IMR-90 (cell line): ENCODE results near the gene ST7.

Experiments used
- BHLHE40 ChIP-seq: fragments of 150-350 bp; IDR thresholded peaks from 2 replicates; pipeline ENCODE4 v1.6.1; 2016; ENCODE audit warnings: mild to moderate bottlenecking, low read depth, low read length
- CEBPB ChIP-seq: IDR thresholded peaks from 2 replicates; pipeline ENCODE4 v1.6.1; 2012; ENCODE audit warnings: low read depth, low read length, improper control_type of control experiment
- MAFK ChIP-seq: IDR thresholded peaks from 2 replicates; pipeline ENCODE4 v1.6.1; 2012; ENCODE audit warnings: low read depth, low read length, improper control_type of control experiment
- MAZ ChIP-seq: IDR thresholded peaks from 2 replicates; pipeline ENCODE4 v1.6.1; 2012; ENCODE audit warnings: low read depth, mild to moderate bottlenecking, low read length, improper control_type of control experiment, moderate library complexity, borderline replicate concordance
- MXI1 ChIP-seq: IDR thresholded peaks from 2 replicates; pipeline ENCODE4 v1.6.1; 2012; ENCODE audit warnings: low read depth, mild to moderate bottlenecking, low read length, moderate library complexity, borderline replicate concordance
- POLR2A ChIP-seq: IDR thresholded peaks from 2 replicates; pipeline ENCODE4 v1.6.1; 2012; ENCODE audit warnings: mild to moderate bottlenecking, low read depth, low read length
- RAD21 ChIP-seq: IDR thresholded peaks from 2 replicates; pipeline ENCODE4 v1.6.1; 2012; ENCODE audit warnings: low read length, improper control_type of control experiment
- RFX5 ChIP-seq: IDR thresholded peaks from 2 replicates; pipeline ENCODE4 v1.8.0; 2012; ENCODE audit warnings: low read depth, mild to moderate bottlenecking, low read length, moderate library complexity
- SMC3 ChIP-seq: fragments of 150-350 bp; IDR thresholded peaks from 2 replicates; pipeline ENCODE4 v1.6.1; 2016; ENCODE audit warnings: low read depth, mild to moderate bottlenecking, antibody characterized with exemption, low read length, moderate library complexity
- USF2 ChIP-seq: fragments of 150-350 bp; IDR thresholded peaks from 2 replicates; pipeline ENCODE4 v1.6.1; 2017; ENCODE audit warnings: mild to moderate bottlenecking, antibody characterized with exemption, low read length, low read depth
- TF ChIP-seq, protein P1 (sequence below): conservative IDR thresholded peaks from 2 replicates; pipeline ENCODE4 v1.5.1; 2012; ENCODE audit warnings: mild to moderate bottlenecking, low read depth, low read length, improper control_type of control experiment
- TF ChIP-seq, protein P2 (sequence below): fragments of 150-350 bp; IDR thresholded peaks from 2 replicates; pipeline ENCODE4 v1.6.1; 2016; ENCODE audit warnings: low read depth, mild to moderate bottlenecking, low read length, moderate library complexity, borderline replicate concordance

DNA sequence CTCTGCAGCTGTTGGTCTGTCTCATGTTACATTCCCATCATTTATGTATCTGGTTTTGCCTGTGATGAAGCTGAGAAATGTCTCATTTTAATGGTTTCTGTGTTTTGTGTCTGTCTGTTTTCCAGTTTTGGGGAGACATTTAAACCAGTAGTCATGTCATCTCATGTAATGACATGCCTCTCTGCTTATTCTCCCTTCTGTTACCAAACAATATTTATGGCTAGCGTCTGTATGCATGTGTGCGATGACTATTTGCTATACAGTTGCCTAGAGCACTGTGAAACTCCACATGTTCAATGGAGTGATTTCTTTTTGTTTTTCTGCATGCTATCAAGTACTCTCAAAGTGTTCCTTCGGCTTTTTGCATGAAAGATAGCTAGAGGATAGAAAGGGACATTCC is 132.0 kb downstream of the ST7 start:
- TF ChIP-seq POLR2A (no peak), RAD21 (no peak), RFX5 (no peak), BHLHE40 (no peak), MAFK (no peak), MXI1 (no peak), SMC3 (no peak), CEBPB (no peak), MAZ (no peak), USF2 (no peak)
- TF ChIP-seq, protein P1, sequence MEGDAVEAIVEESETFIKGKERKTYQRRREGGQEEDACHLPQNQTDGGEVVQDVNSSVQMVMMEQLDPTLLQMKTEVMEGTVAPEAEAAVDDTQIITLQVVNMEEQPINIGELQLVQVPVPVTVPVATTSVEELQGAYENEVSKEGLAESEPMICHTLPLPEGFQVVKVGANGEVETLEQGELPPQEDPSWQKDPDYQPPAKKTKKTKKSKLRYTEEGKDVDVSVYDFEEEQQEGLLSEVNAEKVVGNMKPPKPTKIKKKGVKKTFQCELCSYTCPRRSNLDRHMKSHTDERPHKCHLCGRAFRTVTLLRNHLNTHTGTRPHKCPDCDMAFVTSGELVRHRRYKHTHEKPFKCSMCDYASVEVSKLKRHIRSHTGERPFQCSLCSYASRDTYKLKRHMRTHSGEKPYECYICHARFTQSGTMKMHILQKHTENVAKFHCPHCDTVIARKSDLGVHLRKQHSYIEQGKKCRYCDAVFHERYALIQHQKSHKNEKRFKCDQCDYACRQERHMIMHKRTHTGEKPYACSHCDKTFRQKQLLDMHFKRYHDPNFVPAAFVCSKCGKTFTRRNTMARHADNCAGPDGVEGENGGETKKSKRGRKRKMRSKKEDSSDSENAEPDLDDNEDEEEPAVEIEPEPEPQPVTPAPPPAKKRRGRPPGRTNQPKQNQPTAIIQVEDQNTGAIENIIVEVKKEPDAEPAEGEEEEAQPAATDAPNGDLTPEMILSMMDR, result no peak
- TF ChIP-seq, protein P2, sequence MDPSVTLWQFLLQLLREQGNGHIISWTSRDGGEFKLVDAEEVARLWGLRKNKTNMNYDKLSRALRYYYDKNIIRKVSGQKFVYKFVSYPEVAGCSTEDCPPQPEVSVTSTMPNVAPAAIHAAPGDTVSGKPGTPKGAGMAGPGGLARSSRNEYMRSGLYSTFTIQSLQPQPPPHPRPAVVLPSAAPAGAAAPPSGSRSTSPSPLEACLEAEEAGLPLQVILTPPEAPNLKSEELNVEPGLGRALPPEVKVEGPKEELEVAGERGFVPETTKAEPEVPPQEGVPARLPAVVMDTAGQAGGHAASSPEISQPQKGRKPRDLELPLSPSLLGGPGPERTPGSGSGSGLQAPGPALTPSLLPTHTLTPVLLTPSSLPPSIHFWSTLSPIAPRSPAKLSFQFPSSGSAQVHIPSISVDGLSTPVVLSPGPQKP, result no peak
